WTC11 (cell line): Measurements from ENCODE around the gene AGPAT3. TPM values are rescaled to one million over a fixed set of nuclear protein-coding genes. Genes with fewer than 3 reads are reported as not detected.

Experiments used
- ATAC-seq: fragments of 200-7000 bp; cut with Tn5 transposase; 2 replicates; pipeline ENCODE4 v1.10.0; 2021; ENCODE audit warnings: mild to moderate bottlenecking, moderate library complexity
- CTCF ChIA-PET: fragments of 300-600 bp; sonication (Branson Sonifier 250); formaldehyde crosslinking; loops from one replicate; lab custom pipeline; 2021; ENCODE audit warnings: antibody characterized with exemption; lab: Charles Lee
- POLR2A ChIA-PET: fragments of 350-600 bp; sonication (Branson Sonifier 250); formaldehyde crosslinking; loops from one replicate; lab custom pipeline; 2021; ENCODE audit warnings: antibody characterized with exemption; lab: Charles Lee
- DNase-seq: peaks from one replicate; pipeline ENCODE4 v3.0.0; 2021; ENCODE audit warnings: low spot score
- H3K27ac Mint-ChIP-seq: 2 replicates; pipeline ENCODE4 v1.8.0; 2021; ENCODE audit warnings: mixed read lengths
- H3K27me3 Mint-ChIP-seq: 2 replicates; pipeline ENCODE4 v1.8.0; 2021; ENCODE audit warnings: low read depth, mild to moderate bottlenecking, moderate library complexity, mixed read lengths
- H3K36me3 Mint-ChIP-seq: 2 replicates; pipeline ENCODE4 v1.8.0; 2021; ENCODE audit warnings: mixed read lengths
- H3K4me1 Mint-ChIP-seq: 2 replicates; pipeline ENCODE4 v1.8.0; 2022; ENCODE audit warnings: mixed read lengths
- H3K4me3 Mint-ChIP-seq: 2 replicates; pipeline ENCODE4 v1.8.0; 2021; ENCODE audit warnings: mild to moderate bottlenecking, moderate library complexity, mixed read lengths
- H3K9me3 Mint-ChIP-seq: 2 replicates; pipeline ENCODE4 v1.8.0; 2021; ENCODE audit warnings: mixed read lengths
- CBFB ChIP-seq: sonication (generic); formaldehyde crosslinking; IDR thresholded peaks from 2 replicates; pipeline ENCODE4 v1.8.1; 2022; ENCODE audit warnings: mild to moderate bottlenecking, low read depth, missing genetic modification reagents
- FOXJ3 ChIP-seq: sonication (generic); formaldehyde crosslinking; IDR thresholded peaks from 2 replicates; pipeline ENCODE4 v1.9.0; 2021; ENCODE audit warnings: missing genetic modification reagents, mild to moderate bottlenecking, borderline replicate concordance
- HMGA2 ChIP-seq: fragments of 250-450 bp; sonication (Bioruptor Pico); IDR thresholded peaks from 2 replicates; pipeline ENCODE4 v1.4.0; 2021; ENCODE audit warnings: mild to moderate bottlenecking, moderate library complexity
- JAZF1 ChIP-seq: fragments of 250-450 bp; sonication (Bioruptor Pico); IDR thresholded peaks from 2 replicates; pipeline ENCODE4 v1.9.0; 2021; ENCODE audit warnings: moderate library complexity, mild to moderate bottlenecking, inconsistent platforms
- MXD4 ChIP-seq: fragments of 250-450 bp; sonication (Bioruptor Pico); IDR thresholded peaks from 2 replicates; pipeline ENCODE4 v1.8.0; 2021; ENCODE audit warnings: mild to moderate bottlenecking, moderate library complexity, borderline replicate concordance
- MYBL2 ChIP-seq: sonication (generic); formaldehyde crosslinking; IDR thresholded peaks from 2 replicates; pipeline ENCODE4 v1.8.1; 2023; ENCODE audit warnings: mild to moderate bottlenecking, moderate library complexity, missing genetic modification reagents
- NR3C1 ChIP-seq: sonication (generic); formaldehyde crosslinking; conservative IDR thresholded peaks from 2 replicates; pipeline ENCODE4 v1.8.1; 2023; ENCODE audit warnings: low read depth, mild to moderate bottlenecking, missing genetic modification reagents
- ZNF138 ChIP-seq: sonication (generic); formaldehyde crosslinking; conservative IDR thresholded peaks from 2 replicates; pipeline ENCODE4 v1.8.1; 2022; ENCODE audit warnings: mild to moderate bottlenecking, moderate library complexity, missing genetic modification reagents
- ZNF396 ChIP-seq: fragments of 250-450 bp; sonication (Bioruptor Pico); IDR thresholded peaks from 2 replicates; pipeline ENCODE4 v1.8.0; 2021; ENCODE audit warnings: mild to moderate bottlenecking, moderate library complexity, borderline replicate concordance
- ZNF423 ChIP-seq: fragments of 250-450 bp; sonication (Bioruptor Pico); IDR thresholded peaks from 2 replicates; pipeline ENCODE4 v2.1.2; 2022; ENCODE audit warnings: mild to moderate bottlenecking, moderate library complexity
- total RNA-seq: library from RNA; stranded (reverse); gene quantifications from 3 replicates; pipeline ENCODE4 v1.2.3, GENCODE V29; 2021
- TF ChIP-seq, protein P1 (sequence below): sonication (generic); formaldehyde crosslinking; IDR thresholded peaks from 2 replicates; pipeline ENCODE4 v1.8.1; 2022; ENCODE audit warnings: low read depth, missing genetic modification reagents, borderline replicate concordance
- TF ChIP-seq, protein P2 (sequence below): sonication (generic); formaldehyde crosslinking; conservative IDR thresholded peaks from 2 replicates; pipeline ENCODE4 v1.8.1; 2023; ENCODE audit warnings: mild to moderate bottlenecking, low read depth, missing genetic modification reagents, moderate library complexity
- TF ChIP-seq, protein P3 (sequence below): fragments of 250-450 bp; sonication (Bioruptor Pico); conservative IDR thresholded peaks from 2 replicates; pipeline ENCODE4 v1.9.0; 2021; ENCODE audit warnings: mild to moderate bottlenecking
- TF ChIP-seq, protein P4 (sequence below): sonication (generic); formaldehyde crosslinking; IDR thresholded peaks from 2 replicates; pipeline ENCODE4 v1.8.0; 2023; ENCODE audit warnings: mild to moderate bottlenecking, missing genetic modification reagents
- TF ChIP-seq, protein P5 (sequence below): sonication (generic); formaldehyde crosslinking; IDR thresholded peaks from 2 replicates; pipeline ENCODE4 v1.8.1; 2022; ENCODE audit warnings: missing genetic modification reagents, borderline replicate concordance
- TF ChIP-seq, protein P6 (sequence below): sonication (generic); formaldehyde crosslinking; IDR thresholded peaks from 2 replicates; pipeline ENCODE4 v1.8.0; 2022; ENCODE audit warnings: mild to moderate bottlenecking, missing genetic modification reagents
- TF ChIP-seq, protein P7 (sequence below): sonication (generic); formaldehyde crosslinking; IDR thresholded peaks from 2 replicates; pipeline ENCODE4 v1.8.1; 2023; ENCODE audit warnings: mild to moderate bottlenecking, missing genetic modification reagents

Gene AGPAT3
- total RNA-seq, 1 experiment from 2014 or later, result 5.6 TPM

DNA sequence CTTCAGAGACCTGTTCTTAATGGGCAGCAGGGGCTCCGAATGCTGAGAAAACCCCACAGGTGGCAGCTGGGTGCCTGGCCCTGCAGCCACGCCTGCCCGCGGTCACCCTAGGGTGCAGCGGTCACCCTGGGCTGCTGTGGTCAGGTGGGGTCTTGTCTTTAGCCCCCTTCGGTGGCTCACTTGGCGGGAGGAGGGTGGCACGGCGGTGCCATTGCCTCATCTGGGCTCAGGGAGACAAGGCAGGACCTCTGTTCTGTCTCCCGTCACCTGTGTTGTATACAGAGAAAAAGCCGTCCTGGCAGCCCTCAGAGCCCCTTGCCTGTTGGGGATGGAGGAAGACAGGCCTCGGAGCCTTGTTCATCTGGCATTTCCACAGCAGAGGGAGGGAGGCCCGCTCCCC is 77.6 kb downstream of the AGPAT3 start:
- H3K4me3 Mint-ChIP-seq, result no peak overlapping the region
- ChIA-PET POLR2A (no interaction called here), CTCF (interaction anchor here (0.9 to 2.8 kb wide), 7 partner anchors 12 to 153 kb away, joined by 3 to 17 read pairs (median 14); partner anchors contain the start of gene RRP1)
- TF ChIP-seq, protein P1, sequence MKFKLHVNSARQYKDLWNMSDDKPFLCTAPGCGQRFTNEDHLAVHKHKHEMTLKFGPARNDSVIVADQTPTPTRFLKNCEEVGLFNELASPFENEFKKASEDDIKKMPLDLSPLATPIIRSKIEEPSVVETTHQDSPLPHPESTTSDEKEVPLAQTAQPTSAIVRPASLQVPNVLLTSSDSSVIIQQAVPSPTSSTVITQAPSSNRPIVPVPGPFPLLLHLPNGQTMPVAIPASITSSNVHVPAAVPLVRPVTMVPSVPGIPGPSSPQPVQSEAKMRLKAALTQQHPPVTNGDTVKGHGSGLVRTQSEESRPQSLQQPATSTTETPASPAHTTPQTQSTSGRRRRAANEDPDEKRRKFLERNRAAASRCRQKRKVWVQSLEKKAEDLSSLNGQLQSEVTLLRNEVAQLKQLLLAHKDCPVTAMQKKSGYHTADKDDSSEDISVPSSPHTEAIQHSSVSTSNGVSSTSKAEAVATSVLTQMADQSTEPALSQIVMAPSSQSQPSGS (CRISPR knock-in tag), result no peak
- TF ChIP-seq, protein P2, sequence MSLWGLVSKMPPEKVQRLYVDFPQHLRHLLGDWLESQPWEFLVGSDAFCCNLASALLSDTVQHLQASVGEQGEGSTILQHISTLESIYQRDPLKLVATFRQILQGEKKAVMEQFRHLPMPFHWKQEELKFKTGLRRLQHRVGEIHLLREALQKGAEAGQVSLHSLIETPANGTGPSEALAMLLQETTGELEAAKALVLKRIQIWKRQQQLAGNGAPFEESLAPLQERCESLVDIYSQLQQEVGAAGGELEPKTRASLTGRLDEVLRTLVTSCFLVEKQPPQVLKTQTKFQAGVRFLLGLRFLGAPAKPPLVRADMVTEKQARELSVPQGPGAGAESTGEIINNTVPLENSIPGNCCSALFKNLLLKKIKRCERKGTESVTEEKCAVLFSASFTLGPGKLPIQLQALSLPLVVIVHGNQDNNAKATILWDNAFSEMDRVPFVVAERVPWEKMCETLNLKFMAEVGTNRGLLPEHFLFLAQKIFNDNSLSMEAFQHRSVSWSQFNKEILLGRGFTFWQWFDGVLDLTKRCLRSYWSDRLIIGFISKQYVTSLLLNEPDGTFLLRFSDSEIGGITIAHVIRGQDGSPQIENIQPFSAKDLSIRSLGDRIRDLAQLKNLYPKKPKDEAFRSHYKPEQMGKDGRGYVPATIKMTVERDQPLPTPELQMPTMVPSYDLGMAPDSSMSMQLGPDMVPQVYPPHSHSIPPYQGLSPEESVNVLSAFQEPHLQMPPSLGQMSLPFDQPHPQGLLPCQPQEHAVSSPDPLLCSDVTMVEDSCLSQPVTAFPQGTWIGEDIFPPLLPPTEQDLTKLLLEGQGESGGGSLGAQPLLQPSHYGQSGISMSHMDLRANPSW (CRISPR knock-in tag), result no peak
- TF ChIP-seq CBFB (CRISPR knock-in tag) (no peak), FOXJ3 (CRISPR knock-in tag) (no peak), MXD4 (no peak), MYBL2 (no peak), ZNF396 (CRISPR knock-in tag) (no peak), HMGA2 (CRISPR knock-in tag) (no peak), ZNF138 (CRISPR knock-in tag) (no peak), ZNF423 (no peak), NR3C1 (CRISPR knock-in tag) (no peak), JAZF1 (no peak)
- TF ChIP-seq, protein P3, sequence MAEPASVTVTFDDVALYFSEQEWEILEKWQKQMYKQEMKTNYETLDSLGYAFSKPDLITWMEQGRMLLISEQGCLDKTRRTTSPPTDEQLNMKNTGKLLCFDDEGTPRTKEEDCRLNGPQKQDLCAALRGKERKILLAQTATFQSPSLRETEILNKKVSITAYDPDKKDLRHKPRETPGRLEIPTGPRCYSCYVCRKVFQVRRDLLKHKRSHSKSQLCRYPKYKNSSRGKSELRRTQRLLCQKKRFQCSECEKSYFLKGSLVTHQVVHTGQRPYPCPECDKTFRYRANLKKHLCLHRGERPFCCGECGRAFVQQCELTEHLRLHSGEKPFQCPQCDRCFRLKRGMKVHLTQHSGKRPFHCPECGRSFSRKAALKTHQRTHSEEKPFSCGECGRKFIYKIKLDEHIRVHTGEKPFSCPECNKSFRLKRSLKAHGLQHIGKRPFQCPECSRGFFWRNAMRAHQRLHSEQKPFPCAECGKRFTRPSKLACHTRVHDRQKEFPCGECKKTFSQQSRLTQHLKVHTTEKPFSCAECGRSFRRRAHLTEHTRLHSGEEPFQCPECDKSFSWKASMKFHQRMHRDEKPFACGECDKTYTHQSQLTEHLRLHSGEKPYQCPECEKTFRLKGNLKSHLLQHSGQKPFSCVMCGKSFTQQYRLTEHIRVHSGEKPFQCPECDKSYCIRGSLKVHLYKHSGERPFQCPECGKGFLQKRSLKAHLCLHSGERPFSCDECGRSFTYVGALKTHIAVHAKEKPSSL (CRISPR knock-in tag), result no peak
- TF ChIP-seq, protein P4, sequence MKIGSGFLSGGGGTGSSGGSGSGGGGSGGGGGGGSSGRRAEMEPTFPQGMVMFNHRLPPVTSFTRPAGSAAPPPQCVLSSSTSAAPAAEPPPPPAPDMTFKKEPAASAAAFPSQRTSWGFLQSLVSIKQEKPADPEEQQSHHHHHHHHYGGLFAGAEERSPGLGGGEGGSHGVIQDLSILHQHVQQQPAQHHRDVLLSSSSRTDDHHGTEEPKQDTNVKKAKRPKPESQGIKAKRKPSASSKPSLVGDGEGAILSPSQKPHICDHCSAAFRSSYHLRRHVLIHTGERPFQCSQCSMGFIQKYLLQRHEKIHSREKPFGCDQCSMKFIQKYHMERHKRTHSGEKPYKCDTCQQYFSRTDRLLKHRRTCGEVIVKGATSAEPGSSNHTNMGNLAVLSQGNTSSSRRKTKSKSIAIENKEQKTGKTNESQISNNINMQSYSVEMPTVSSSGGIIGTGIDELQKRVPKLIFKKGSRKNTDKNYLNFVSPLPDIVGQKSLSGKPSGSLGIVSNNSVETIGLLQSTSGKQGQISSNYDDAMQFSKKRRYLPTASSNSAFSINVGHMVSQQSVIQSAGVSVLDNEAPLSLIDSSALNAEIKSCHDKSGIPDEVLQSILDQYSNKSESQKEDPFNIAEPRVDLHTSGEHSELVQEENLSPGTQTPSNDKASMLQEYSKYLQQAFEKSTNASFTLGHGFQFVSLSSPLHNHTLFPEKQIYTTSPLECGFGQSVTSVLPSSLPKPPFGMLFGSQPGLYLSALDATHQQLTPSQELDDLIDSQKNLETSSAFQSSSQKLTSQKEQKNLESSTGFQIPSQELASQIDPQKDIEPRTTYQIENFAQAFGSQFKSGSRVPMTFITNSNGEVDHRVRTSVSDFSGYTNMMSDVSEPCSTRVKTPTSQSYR (CRISPR knock-in tag), result no peak
- TF ChIP-seq, protein P5, sequence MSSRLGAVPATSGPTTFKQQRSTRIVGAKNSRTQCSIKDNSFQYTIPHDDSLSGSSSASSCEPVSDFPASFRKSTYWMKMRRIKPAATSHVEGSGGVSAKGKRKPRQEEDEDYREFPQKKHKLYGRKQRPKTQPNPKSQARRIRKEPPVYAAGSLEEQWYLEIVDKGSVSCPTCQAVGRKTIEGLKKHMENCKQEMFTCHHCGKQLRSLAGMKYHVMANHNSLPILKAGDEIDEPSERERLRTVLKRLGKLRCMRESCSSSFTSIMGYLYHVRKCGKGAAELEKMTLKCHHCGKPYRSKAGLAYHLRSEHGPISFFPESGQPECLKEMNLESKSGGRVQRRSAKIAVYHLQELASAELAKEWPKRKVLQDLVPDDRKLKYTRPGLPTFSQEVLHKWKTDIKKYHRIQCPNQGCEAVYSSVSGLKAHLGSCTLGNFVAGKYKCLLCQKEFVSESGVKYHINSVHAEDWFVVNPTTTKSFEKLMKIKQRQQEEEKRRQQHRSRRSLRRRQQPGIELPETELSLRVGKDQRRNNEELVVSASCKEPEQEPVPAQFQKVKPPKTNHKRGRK (CRISPR knock-in tag), result no peak
- TF ChIP-seq, protein P6, sequence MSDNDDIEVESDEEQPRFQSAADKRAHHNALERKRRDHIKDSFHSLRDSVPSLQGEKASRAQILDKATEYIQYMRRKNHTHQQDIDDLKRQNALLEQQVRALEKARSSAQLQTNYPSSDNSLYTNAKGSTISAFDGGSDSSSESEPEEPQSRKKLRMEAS (CRISPR knock-in tag), result no peak
- TF ChIP-seq, protein P7, sequence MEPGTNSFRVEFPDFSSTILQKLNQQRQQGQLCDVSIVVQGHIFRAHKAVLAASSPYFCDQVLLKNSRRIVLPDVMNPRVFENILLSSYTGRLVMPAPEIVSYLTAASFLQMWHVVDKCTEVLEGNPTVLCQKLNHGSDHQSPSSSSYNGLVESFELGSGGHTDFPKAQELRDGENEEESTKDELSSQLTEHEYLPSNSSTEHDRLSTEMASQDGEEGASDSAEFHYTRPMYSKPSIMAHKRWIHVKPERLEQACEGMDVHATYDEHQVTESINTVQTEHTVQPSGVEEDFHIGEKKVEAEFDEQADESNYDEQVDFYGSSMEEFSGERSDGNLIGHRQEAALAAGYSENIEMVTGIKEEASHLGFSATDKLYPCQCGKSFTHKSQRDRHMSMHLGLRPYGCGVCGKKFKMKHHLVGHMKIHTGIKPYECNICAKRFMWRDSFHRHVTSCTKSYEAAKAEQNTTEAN, result no peak
- peaks cover 5% of the 10 kb centered on the region for H3K4me1 Mint-ChIP-seq
- no peak for ATAC-seq
- no peak for DNase-seq
- no peaks in the 10 kb centered on the region for H3K9me3 Mint-ChIP-seq
- H3K36me3 Mint-ChIP-seq, result no peaks in the 10 kb centered on the region
- no peak overlapping the region for H3K27ac Mint-ChIP-seq
- no peaks in the 10 kb centered on the region for H3K27me3 Mint-ChIP-seq
